ENCODE data around the gene THUMPD3.

The THUMPD3 gene

GRCh38 chr3:9345041-9345440, 17.8 kb upstream of the THUMPD3 start:
- TF ChIP-seq, protein P1, sequence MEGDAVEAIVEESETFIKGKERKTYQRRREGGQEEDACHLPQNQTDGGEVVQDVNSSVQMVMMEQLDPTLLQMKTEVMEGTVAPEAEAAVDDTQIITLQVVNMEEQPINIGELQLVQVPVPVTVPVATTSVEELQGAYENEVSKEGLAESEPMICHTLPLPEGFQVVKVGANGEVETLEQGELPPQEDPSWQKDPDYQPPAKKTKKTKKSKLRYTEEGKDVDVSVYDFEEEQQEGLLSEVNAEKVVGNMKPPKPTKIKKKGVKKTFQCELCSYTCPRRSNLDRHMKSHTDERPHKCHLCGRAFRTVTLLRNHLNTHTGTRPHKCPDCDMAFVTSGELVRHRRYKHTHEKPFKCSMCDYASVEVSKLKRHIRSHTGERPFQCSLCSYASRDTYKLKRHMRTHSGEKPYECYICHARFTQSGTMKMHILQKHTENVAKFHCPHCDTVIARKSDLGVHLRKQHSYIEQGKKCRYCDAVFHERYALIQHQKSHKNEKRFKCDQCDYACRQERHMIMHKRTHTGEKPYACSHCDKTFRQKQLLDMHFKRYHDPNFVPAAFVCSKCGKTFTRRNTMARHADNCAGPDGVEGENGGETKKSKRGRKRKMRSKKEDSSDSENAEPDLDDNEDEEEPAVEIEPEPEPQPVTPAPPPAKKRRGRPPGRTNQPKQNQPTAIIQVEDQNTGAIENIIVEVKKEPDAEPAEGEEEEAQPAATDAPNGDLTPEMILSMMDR (IDR thresholded peaks at IDR 0.05; ENCODE audit: extremely low read depth, missing control alignments), result no peak
- no peak for DNase-seq (ENCODE audit: low spot score)

GRCh38 chr3:9346141-9346540, 16.7 kb upstream of the THUMPD3 start:
- DNase-seq (ENCODE audit: low spot score), result no peak
- TF ChIP-seq, protein P1 (IDR thresholded peaks at IDR 0.05; ENCODE audit: extremely low read depth, missing control alignments), result no peak

GRCh38 chr3:9347081-9347480, 15.8 kb upstream of the THUMPD3 start:
- TF ChIP-seq, protein P1 (IDR thresholded peaks at IDR 0.05; ENCODE audit: extremely low read depth, missing control alignments), result no peak
- no peak for DNase-seq (ENCODE audit: low spot score)

- TF ChIP-seq, protein P1 (IDR thresholded peaks at IDR 0.05; ENCODE audit: extremely low read depth, missing control alignments), result no peak
- DNase-seq (ENCODE audit: low spot score), result no peak
Measured at GRCh38 chr3:9347887-9348286, 15.0 kb upstream of the THUMPD3 start.

GRCh38 chr3:9349321-9350117, 13.3 kb upstream of the THUMPD3 start:
- TF ChIP-seq, protein P1 (IDR thresholded peaks at IDR 0.05; ENCODE audit: extremely low read depth, missing control alignments), result no peak
- no peak for DNase-seq (ENCODE audit: low spot score)

DNA sequence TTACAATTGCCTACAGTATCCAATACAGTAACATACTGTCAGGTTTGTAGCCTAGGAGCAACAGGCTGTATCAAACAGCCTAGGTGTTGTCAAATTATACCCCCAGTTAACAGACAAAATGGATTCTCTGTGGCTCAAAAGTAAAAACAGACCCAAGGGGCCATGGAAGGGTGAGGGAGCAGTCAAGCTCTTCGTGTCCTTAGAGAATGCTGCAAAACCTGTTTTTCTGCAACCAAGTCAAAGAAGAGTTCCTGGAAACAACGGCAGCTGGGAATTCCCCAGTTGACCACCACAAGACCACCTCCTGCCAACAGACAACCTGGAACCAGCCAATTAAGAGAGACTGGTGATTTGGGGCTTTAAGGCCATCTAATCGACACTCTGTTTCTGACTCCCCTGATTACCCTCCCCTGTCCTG, 11.1 kb upstream of the THUMPD3 start:
- TF ChIP-seq, protein P1 (IDR thresholded peaks at IDR 0.05; ENCODE audit: extremely low read depth, missing control alignments), result no peak
- no peak for DNase-seq (ENCODE audit: low spot score)

DNA sequence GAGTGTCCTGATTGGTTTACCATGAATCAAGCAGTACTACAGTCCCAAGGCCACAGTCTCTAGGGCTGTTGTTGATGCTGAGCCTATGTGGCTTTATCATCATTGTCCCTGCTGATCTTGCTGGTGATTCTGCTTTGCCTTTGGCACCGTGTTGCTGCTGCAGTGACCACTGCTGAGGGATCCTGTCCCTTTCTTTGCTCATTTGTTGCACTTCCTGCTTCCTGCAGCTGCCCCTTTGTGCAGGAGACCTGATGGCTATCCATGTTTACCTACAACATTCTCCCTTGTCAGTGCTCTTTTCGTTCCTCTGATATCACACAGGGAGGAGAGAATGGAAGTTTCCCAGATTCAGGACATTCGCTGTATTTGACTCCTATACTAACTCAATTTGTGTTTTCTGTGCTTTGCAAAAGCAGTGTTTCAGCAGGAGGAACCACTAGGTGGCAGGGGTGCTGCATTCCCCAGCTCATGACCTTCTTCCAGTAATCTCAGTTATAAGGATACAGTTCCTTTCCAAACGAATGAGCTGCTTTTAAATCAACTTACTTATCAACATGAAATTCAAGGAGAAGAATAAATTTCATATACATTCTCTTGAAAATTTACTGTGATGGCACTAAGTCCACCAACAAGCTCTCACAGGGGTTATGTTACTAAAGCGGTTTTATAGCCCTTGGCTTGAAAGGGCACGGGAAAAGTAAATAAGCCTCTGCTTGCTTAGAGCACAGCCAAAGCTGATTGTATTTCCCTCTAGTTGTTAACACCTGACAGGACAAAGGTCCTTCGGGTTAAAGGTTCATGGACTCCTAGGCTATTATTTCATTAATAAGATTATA, 9.7 kb upstream of the THUMPD3 start:
- DNase-seq (ENCODE audit: low spot score), result peak; percentile 51
- TF ChIP-seq, protein P1 (IDR thresholded peaks at IDR 0.05; ENCODE audit: extremely low read depth, missing control alignments), result peak; percentile 71

Measured in GM20000 (cell line).